Endodermal cell (in vitro differentiated cells): ENCODE data around the gene VPS54. TPM values are rescaled to one million over a fixed set of nuclear protein-coding genes. Genes with fewer than 3 reads are reported as not detected.

Source experiments
- DNase-seq: peaks from one replicate; pipeline ENCODE4 v3.0.0-alpha.2; 2017
- H3K27ac ChIP-seq: 2 replicates; pipeline ENCODE4 v1.5.1; 2013; ENCODE audit warnings: mild to moderate bottlenecking, low read depth, low read length, moderate library complexity
- H3K27me3 ChIP-seq: 2 replicates; pipeline ENCODE4 v1.6.1; 2013; ENCODE audit warnings: mild to moderate bottlenecking, low read length, moderate library complexity; ENCODE audit not compliant: insufficient read depth, control insufficient read depth, poor library complexity, severe bottlenecking
- H3K36me3 ChIP-seq: 2 replicates; pipeline ENCODE4 v1.7.0; 2013; ENCODE audit warnings: mild to moderate bottlenecking, low read length, moderate library complexity; ENCODE audit not compliant: control insufficient read depth, insufficient read depth
- H3K4me1 ChIP-seq: one replicate; pipeline ENCODE4 v1.7.0; 2013; ENCODE audit warnings: low read length; ENCODE audit not compliant: control insufficient read depth, insufficient read depth
- H3K4me3 ChIP-seq: 2 replicates; pipeline ENCODE4 v1.5.1; 2013; ENCODE audit warnings: mild to moderate bottlenecking, low read length, moderate library complexity
- H3K9ac ChIP-seq: 2 replicates; pipeline ENCODE4 v1.6.1; 2013; ENCODE audit warnings: mild to moderate bottlenecking, low read length, moderate library complexity; ENCODE audit not compliant: poor library complexity, severe bottlenecking; ENCODE audit errors: extremely low read depth
- H3K9me3 ChIP-seq: 2 replicates; pipeline ENCODE4 v1.6.1; 2013; ENCODE audit warnings: mild to moderate bottlenecking, low read length, moderate library complexity; ENCODE audit not compliant: control insufficient read depth
- H3K27ac Mint-ChIP-seq: 2 replicates; pipeline ENCODE4 v1.8.0; 2020; ENCODE audit warnings: mixed read lengths
- H3K27me3 Mint-ChIP-seq: 2 replicates; pipeline ENCODE4 v1.8.0; 2021; ENCODE audit warnings: mild to moderate bottlenecking, mixed read lengths; ENCODE audit not compliant: insufficient read depth
- H3K36me3 Mint-ChIP-seq: 2 replicates; pipeline ENCODE4 v1.8.0; 2020; ENCODE audit warnings: low read depth, mixed read lengths
- H3K4me1 Mint-ChIP-seq: 2 replicates; pipeline ENCODE4 v1.8.0; 2020; ENCODE audit warnings: mixed read lengths
- H3K4me3 Mint-ChIP-seq: 2 replicates; pipeline ENCODE4 v1.8.0; 2020; ENCODE audit warnings: mild to moderate bottlenecking, moderate library complexity, mixed read lengths
- H3K9me3 Mint-ChIP-seq: 2 replicates; pipeline ENCODE4 v1.8.0; 2020; ENCODE audit warnings: mild to moderate bottlenecking, mixed read lengths
- CTCF ChIP-seq: fragments of 200-600 bp; sonication (generic); conservative IDR thresholded peaks from 2 replicates; pipeline ENCODE4 v1.5.0; 2021; ENCODE audit warnings: antibody characterized with exemption, mild to moderate bottlenecking
- WGBS, 2 experiments: methylation state at CpG; one replicate each; pipeline versions ENCODE4 v1.1.5 to v1.1.7; 2013; ENCODE audit warnings: missing lambda C conversion rate in 2 of 2, mixed read lengths in 1 of 2; ENCODE audit not compliant: insufficient coverage in 1 of 2, insufficient read length in 1 of 2; 5-methylcytosine and 5-hydroxymethylcytosine counted together
- total RNA-seq, 2 donors: library from RNA; stranded (reverse); fragmentation: NEBNext Ultra II Directional in 1 of 2; extraction: Animal tissue kit (Norgen Biotek cat#: 25700) in 1 of 2; gene quantifications; 2 replicates in 1 of 2; 3 replicates in 1 of 2; pipeline ENCODE4 v1.2.1, GENCODE V29; 2021

Gene VPS54
- total RNA-seq, 2 donors from 2014 or later: 18.4 to 25.7 TPM

GRCh38 chr2:63983986-63984605, 35.1 kb downstream of the VPS54 start:
- WGBS, 2 experiments: 91% methylated on average over 1 of the region's 2 CpGs; no CpG with 5 or more reads in 1 of the 2 experiments
- Mint-ChIP-seq H3K4me3 (no peak overlapping the region), H3K27me3 (no peaks in the 10 kb centered on the region), H3K27ac (no peak overlapping the region), H3K36me3 (peaks cover 46% of the 10 kb centered on the region), H3K9me3 (peaks cover 19% of the 10 kb centered on the region), H3K4me1 (no peaks in the 10 kb centered on the region)
- no peak overlapping the region for H3K4me3 ChIP-seq
- H3K27ac ChIP-seq: no peak overlapping the region
- no peak for TF ChIP-seq CTCF
- H3K27me3 ChIP-seq: no peaks in the 10 kb centered on the region
- no peak overlapping the region for H3K9ac ChIP-seq
- peaks cover 29% of the 10 kb centered on the region for H3K9me3 ChIP-seq
- no peak for DNase-seq
- no peaks in the 10 kb centered on the region for H3K4me1 ChIP-seq
- peaks cover 35% of the 10 kb centered on the region for H3K36me3 ChIP-seq

- no peak for TF ChIP-seq CTCF
- Mint-ChIP-seq H3K27me3 (no peaks in the 10 kb centered on the region), H3K27ac (no peak overlapping the region), H3K9me3 (peaks cover 16% of the 10 kb centered on the region), H3K4me1 (peaks cover 10% of the 10 kb centered on the region), H3K36me3 (peaks cover 54% of the 10 kb centered on the region), H3K4me3 (no peak overlapping the region)
- 96 to 100% methylated on average over 1 to 4 of the region's 4 CpGs for WGBS, 2 experiments
- no peak for DNase-seq
- Histone ChIP-seq H3K4me1 (no peaks in the 10 kb centered on the region), H3K27ac (no peak overlapping the region), H3K36me3 (peaks cover 44% of the 10 kb centered on the region), H3K9me3 (peaks cover 20% of the 10 kb centered on the region), H3K9ac (no peak overlapping the region), H3K4me3 (no peak overlapping the region), H3K27me3 (no peaks in the 10 kb centered on the region)
Observed at GRCh38 chr2:63982335-63982734, 36.9 kb downstream of the VPS54 start.

GRCh38 chr2:63981702-63982103, 37.5 kb downstream of the VPS54 start:
- Histone ChIP-seq H3K9ac (no peak overlapping the region), H3K9me3 (peaks cover 20% of the 10 kb centered on the region), H3K4me1 (no peaks in the 10 kb centered on the region), H3K27me3 (no peaks in the 10 kb centered on the region), H3K36me3 (peaks cover 46% of the 10 kb centered on the region), H3K4me3 (no peak overlapping the region), H3K27ac (no peak overlapping the region)
- Mint-ChIP-seq H3K4me1 (peaks cover 11% of the 10 kb centered on the region), H3K4me3 (no peak overlapping the region), H3K27me3 (no peaks in the 10 kb centered on the region), H3K9me3 (peaks cover 16% of the 10 kb centered on the region), H3K27ac (no peak overlapping the region), H3K36me3 (peaks cover 58% of the 10 kb centered on the region)
- TF ChIP-seq CTCF: no peak
- no peak for DNase-seq
- 88 to 97% methylated on average over 1 to 3 of the region's 3 CpGs for WGBS, 2 experiments
